ENCODE data around the gene IRF9. TPM values are rescaled to one million over a fixed set of nuclear protein-coding genes. Genes with fewer than 3 reads are reported as not detected.
A peak's percentile ranks its signal among the peaks of the same experiment; 100 is the strongest.

Gene IRF9
- total and polyA plus RNA-seq, 2 experiments from 2014 or later, result 8.2 to 8.4 TPM

DNA sequence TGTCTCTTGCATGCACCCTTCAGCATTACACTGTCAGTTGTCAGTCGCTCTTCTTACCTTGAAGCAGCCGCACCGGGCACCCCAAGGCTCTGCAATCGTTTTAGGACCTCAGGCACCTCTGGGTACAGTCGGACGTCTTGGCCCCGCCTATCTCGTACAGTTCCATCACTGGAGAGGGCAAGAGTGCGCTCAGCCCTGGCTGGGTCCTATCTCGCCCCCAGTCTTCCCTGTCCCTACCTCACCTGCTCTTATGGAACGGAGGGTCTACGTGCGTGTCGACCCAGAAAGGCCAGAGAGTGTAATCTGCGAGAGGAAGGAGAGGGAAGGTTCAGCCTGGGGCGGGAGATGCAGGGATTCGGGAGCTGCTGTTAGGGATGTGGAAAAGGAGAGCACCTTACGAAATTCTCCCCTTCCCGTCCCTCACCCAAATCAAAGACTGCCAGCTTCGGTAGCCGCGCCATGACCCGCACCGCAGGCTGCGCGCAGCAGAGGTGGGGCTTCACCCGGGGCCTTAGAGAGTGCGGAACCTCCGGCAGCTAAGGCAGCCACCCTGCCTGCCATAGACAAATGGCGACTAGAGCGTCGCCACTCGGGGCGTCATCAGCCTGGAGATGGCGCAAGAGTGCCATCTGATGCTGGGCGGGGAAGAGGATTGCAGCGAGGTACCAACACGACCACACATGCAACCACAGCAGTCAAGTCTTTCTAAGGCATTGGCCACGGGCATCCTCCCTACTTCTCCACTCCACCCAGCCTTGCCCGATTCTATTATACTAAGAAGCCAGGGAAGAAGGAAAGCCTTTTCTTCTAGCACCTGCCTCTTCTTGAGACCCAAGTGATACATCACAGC lies 54.7 kb downstream of the IRF9 start, which contains the start of gene MDP1 (continued):
- TF ChIP-seq EZH2phosphoT487 (IDR thresholded peaks at IDR 0.05; ENCODE audit: unreplicated experiment) (no peak), JUNB (IDR thresholded peaks at IDR 0.05; ENCODE audit: unreplicated experiment) (no peak), ETS1 (IDR thresholded peaks at IDR 0.05) (0 out of 2 replicates have a peak, but pooled peaks have one; percentile 22), CREB1 (CRISPR knock-in tag; IDR thresholded peaks at IDR 0.05; ENCODE audit: low read depth) (peak; percentile 96), ZNF331 (CRISPR knock-in tag; IDR thresholded peaks at IDR 0.05; ENCODE audit: low read depth) (no peak), CTCF (conservative IDR thresholded peaks at IDR 0.05; ENCODE audit: low read depth in 2 of 2) (peak; percentile 60 to 85)

Small RNA genes lying within 50 kb of the gene (microRNA-seq; reads per million reads assigned to microRNA genes)
- not detected for gene MIR7703

Small RNA genes lying within 50 kb of the gene (small RNA-seq; reads per million reads assigned to genes)
- gene AL136295.4 (ENCODE audit: low replicate concordance), result not detected
- not detected for gene CHMP4A (ENCODE audit: low replicate concordance)
- 0.10 reads per million for gene IPO4 (ENCODE audit: low replicate concordance)
- gene IRF9 (ENCODE audit: low replicate concordance), result not detected
- gene MDP1 (ENCODE audit: low replicate concordance), result not detected
- 0.80 reads per million, percentile 53 among the genes with 10 or more reads in this experiment for gene RNA5SP383 (ENCODE audit: low replicate concordance)

Other genes with a start within 250 kb of the IRF9 start
Only the 30 nearest of the 32 such genes appear.
- 6.2 and 6.7 TPM in 2 replicates for gene DHRS4L2, start 172.3 kb upstream of the IRF9 start, total RNA-seq (2014; rRNA removed; shearing (Covaris generic))
- gene DHRS4L2, start 172.3 kb upstream of the IRF9 start, polyA plus RNA-seq (2016; fragmentation: Nextera tagmentation; extraction: Ambion mirVana), result 12.9 and 14.3 TPM in 2 replicates
- 9.7 and 11.8 TPM in 2 replicates for gene CARMIL3, start 109.3 kb upstream of the IRF9 start, total RNA-seq (2014; rRNA removed; shearing (Covaris generic))
- gene CARMIL3, start 109.3 kb upstream of the IRF9 start, polyA plus RNA-seq (2016; fragmentation: Nextera tagmentation; extraction: Ambion mirVana), result 3.7 and 3.8 TPM in 2 replicates
- not detected in 2 replicates for gene CPNE6, start 89.7 kb upstream of the IRF9 start, total RNA-seq (2014; rRNA removed; shearing (Covaris generic))
- gene CPNE6, start 89.7 kb upstream of the IRF9 start, polyA plus RNA-seq (2016; fragmentation: Nextera tagmentation; extraction: Ambion mirVana), result 0.16 TPM in 1 of 2 replicates, not detected in the other
- gene PCK2, start 67.0 kb upstream of the IRF9 start, total RNA-seq (2014; rRNA removed; shearing (Covaris generic)), result 103 and 112 TPM in 2 replicates
- gene PCK2, start 67.0 kb upstream of the IRF9 start, polyA plus RNA-seq (2016; fragmentation: Nextera tagmentation; extraction: Ambion mirVana), result 53.5 and 57.9 TPM in 2 replicates
- gene DCAF11, start 46.5 kb upstream of the IRF9 start, total RNA-seq (2014; rRNA removed; shearing (Covaris generic)), result 78.7 and 93.2 TPM in 2 replicates
- 18.6 and 19.0 TPM in 2 replicates for gene DCAF11, start 46.5 kb upstream of the IRF9 start, polyA plus RNA-seq (2016; fragmentation: Nextera tagmentation; extraction: Ambion mirVana)
- 2.2 and 5.2 TPM in 2 replicates for gene NRL, start 46.3 kb upstream of the IRF9 start, total RNA-seq (2014; rRNA removed; shearing (Covaris generic))
- 1.4 and 1.8 TPM in 2 replicates for gene NRL, start 46.3 kb upstream of the IRF9 start, polyA plus RNA-seq (2016; fragmentation: Nextera tagmentation; extraction: Ambion mirVana)
- gene FITM1, start 30.6 kb upstream of the IRF9 start, total RNA-seq (2014; rRNA removed; shearing (Covaris generic)), result not detected in 2 replicates
- 0.53 and 0.57 TPM in 2 replicates for gene FITM1, start 30.6 kb upstream of the IRF9 start, polyA plus RNA-seq (2016; fragmentation: Nextera tagmentation; extraction: Ambion mirVana)
- gene PSME1, start 25.1 kb upstream of the IRF9 start, total RNA-seq (2014; rRNA removed; shearing (Covaris generic)), result 53.9 and 61.1 TPM in 2 replicates
- gene PSME1, start 25.1 kb upstream of the IRF9 start, polyA plus RNA-seq (2016; fragmentation: Nextera tagmentation; extraction: Ambion mirVana), result 215 and 220 TPM in 2 replicates
- 20.1 and 30.0 TPM in 2 replicates for gene EMC9, start 19.7 kb upstream of the IRF9 start, total RNA-seq (2014; rRNA removed; shearing (Covaris generic))
- gene EMC9, start 19.7 kb upstream of the IRF9 start, polyA plus RNA-seq (2016; fragmentation: Nextera tagmentation; extraction: Ambion mirVana), result 64.2 and 64.9 TPM in 2 replicates
- gene PSME2, start 14.7 kb upstream of the IRF9 start, total RNA-seq (2014; rRNA removed; shearing (Covaris generic)), result 54.0 and 59.9 TPM in 2 replicates
- 246 and 259 TPM in 2 replicates for gene PSME2, start 14.7 kb upstream of the IRF9 start, polyA plus RNA-seq (2016; fragmentation: Nextera tagmentation; extraction: Ambion mirVana)
- gene RNF31, start 13.8 kb upstream of the IRF9 start, total RNA-seq (2014; rRNA removed; shearing (Covaris generic)), result 54.8 and 86.4 TPM in 2 replicates
- gene RNF31, start 13.8 kb upstream of the IRF9 start, polyA plus RNA-seq (2016; fragmentation: Nextera tagmentation; extraction: Ambion mirVana), result 84.1 and 87.4 TPM in 2 replicates
- 23.6 and 25.7 TPM in 2 replicates for gene REC8, start 10.8 kb downstream of the IRF9 start, total RNA-seq (2014; rRNA removed; shearing (Covaris generic))
- 36.8 and 38.8 TPM in 2 replicates for gene REC8, start 10.8 kb downstream of the IRF9 start, polyA plus RNA-seq (2016; fragmentation: Nextera tagmentation; extraction: Ambion mirVana)
- 84.2 and 105 TPM in 2 replicates for gene IPO4, start 27.6 kb downstream of the IRF9 start, total RNA-seq (2014; rRNA removed; shearing (Covaris generic))
- 34.2 and 34.3 TPM in 2 replicates for gene IPO4, start 27.6 kb downstream of the IRF9 start, polyA plus RNA-seq (2016; fragmentation: Nextera tagmentation; extraction: Ambion mirVana)
- 25.6 and 27.5 TPM in 2 replicates for gene TM9SF1, start 34.2 kb downstream of the IRF9 start, total RNA-seq (2014; rRNA removed; shearing (Covaris generic))
- gene TM9SF1, start 34.2 kb downstream of the IRF9 start, polyA plus RNA-seq (2016; fragmentation: Nextera tagmentation; extraction: Ambion mirVana), result 10.7 and 12.6 TPM in 2 replicates
- 0.66 and 1.0 TPM in 2 replicates for gene TSSK4, start 44.4 kb downstream of the IRF9 start, total RNA-seq (2014; rRNA removed; shearing (Covaris generic))
- gene TSSK4, start 44.4 kb downstream of the IRF9 start, polyA plus RNA-seq (2016; fragmentation: Nextera tagmentation; extraction: Ambion mirVana), result 0.70 and 0.84 TPM in 2 replicates
- gene CHMP4A, start 52.2 kb downstream of the IRF9 start, total RNA-seq (2014; rRNA removed; shearing (Covaris generic)), result 10.6 and 19.3 TPM in 2 replicates
- 30.1 and 36.9 TPM in 2 replicates for gene CHMP4A, start 52.2 kb downstream of the IRF9 start, polyA plus RNA-seq (2016; fragmentation: Nextera tagmentation; extraction: Ambion mirVana)
- gene MDP1, start 54.8 kb downstream of the IRF9 start, total RNA-seq (2014; rRNA removed; shearing (Covaris generic)), result 9.6 and 9.8 TPM in 2 replicates
- gene MDP1, start 54.8 kb downstream of the IRF9 start, polyA plus RNA-seq (2016; fragmentation: Nextera tagmentation; extraction: Ambion mirVana), result 24.7 and 31.1 TPM in 2 replicates
- 130 and 172 TPM in 2 replicates for gene NEDD8, start 71.1 kb downstream of the IRF9 start, total RNA-seq (2014; rRNA removed; shearing (Covaris generic))
- 401 and 418 TPM in 2 replicates for gene NEDD8, start 71.1 kb downstream of the IRF9 start, polyA plus RNA-seq (2016; fragmentation: Nextera tagmentation; extraction: Ambion mirVana)
- gene GMPR2, start 71.7 kb downstream of the IRF9 start, total RNA-seq (2014; rRNA removed; shearing (Covaris generic)), result 60.6 and 67.0 TPM in 2 replicates
- 70.6 TPM in 2 replicates for gene GMPR2, start 71.7 kb downstream of the IRF9 start, polyA plus RNA-seq (2016; fragmentation: Nextera tagmentation; extraction: Ambion mirVana)
- 24.6 and 36.0 TPM in 2 replicates for gene TINF2, start 81.4 kb downstream of the IRF9 start, total RNA-seq (2014; rRNA removed; shearing (Covaris generic))
- 22.0 and 24.1 TPM in 2 replicates for gene TINF2, start 81.4 kb downstream of the IRF9 start, polyA plus RNA-seq (2016; fragmentation: Nextera tagmentation; extraction: Ambion mirVana)
- gene TGM1, start 101.9 kb downstream of the IRF9 start, total RNA-seq (2014; rRNA removed; shearing (Covaris generic)), result 0.39 and 0.63 TPM in 2 replicates
- 0.31 and 0.42 TPM in 2 replicates for gene TGM1, start 101.9 kb downstream of the IRF9 start, polyA plus RNA-seq (2016; fragmentation: Nextera tagmentation; extraction: Ambion mirVana)
- gene RABGGTA, start 110.3 kb downstream of the IRF9 start, total RNA-seq (2014; rRNA removed; shearing (Covaris generic)), result 18.8 and 20.7 TPM in 2 replicates
- gene RABGGTA, start 110.3 kb downstream of the IRF9 start, polyA plus RNA-seq (2016; fragmentation: Nextera tagmentation; extraction: Ambion mirVana), result 17.6 and 25.2 TPM in 2 replicates
- 15.4 and 22.7 TPM in 2 replicates for gene DHRS1, start 138.5 kb downstream of the IRF9 start, total RNA-seq (2014; rRNA removed; shearing (Covaris generic))
- 15.0 and 15.4 TPM in 2 replicates for gene DHRS1, start 138.5 kb downstream of the IRF9 start, polyA plus RNA-seq (2016; fragmentation: Nextera tagmentation; extraction: Ambion mirVana)
- 32.4 and 32.8 TPM in 2 replicates for gene NOP9, start 138.6 kb downstream of the IRF9 start, total RNA-seq (2014; rRNA removed; shearing (Covaris generic))
- gene NOP9, start 138.6 kb downstream of the IRF9 start, polyA plus RNA-seq (2016; fragmentation: Nextera tagmentation; extraction: Ambion mirVana), result 7.9 and 8.2 TPM in 2 replicates
- 4.6 and 8.9 TPM in 2 replicates for gene CIDEB, start 146.7 kb downstream of the IRF9 start, total RNA-seq (2014; rRNA removed; shearing (Covaris generic))
- gene CIDEB, start 146.7 kb downstream of the IRF9 start, polyA plus RNA-seq (2016; fragmentation: Nextera tagmentation; extraction: Ambion mirVana), result 3.4 and 5.0 TPM in 2 replicates
- gene LTB4R2, start 148.9 kb downstream of the IRF9 start, total RNA-seq (2014; rRNA removed; shearing (Covaris generic)), result 6.4 and 12.6 TPM in 2 replicates
- 0.40 and 0.47 TPM in 2 replicates for gene LTB4R2, start 148.9 kb downstream of the IRF9 start, polyA plus RNA-seq (2016; fragmentation: Nextera tagmentation; extraction: Ambion mirVana)
- 4.7 and 7.9 TPM in 2 replicates for gene LTB4R, start 150.2 kb downstream of the IRF9 start, total RNA-seq (2014; rRNA removed; shearing (Covaris generic))
- 2.1 TPM in 2 replicates for gene LTB4R, start 150.2 kb downstream of the IRF9 start, polyA plus RNA-seq (2016; fragmentation: Nextera tagmentation; extraction: Ambion mirVana)
- 0.10 and 1.5 TPM in 2 replicates for gene ADCY4, start 173.8 kb downstream of the IRF9 start, total RNA-seq (2014; rRNA removed; shearing (Covaris generic))
- 0.40 and 0.68 TPM in 2 replicates for gene ADCY4, start 173.8 kb downstream of the IRF9 start, polyA plus RNA-seq (2016; fragmentation: Nextera tagmentation; extraction: Ambion mirVana)
- 0.16 and 1.5 TPM in 2 replicates for gene RIPK3, start 178.7 kb downstream of the IRF9 start, total RNA-seq (2014; rRNA removed; shearing (Covaris generic))
- gene RIPK3, start 178.7 kb downstream of the IRF9 start, polyA plus RNA-seq (2016; fragmentation: Nextera tagmentation; extraction: Ambion mirVana), result 0.31 and 0.32 TPM in 2 replicates
- 20.7 and 26.6 TPM in 2 replicates for gene NFATC4, start 206.9 kb downstream of the IRF9 start, total RNA-seq (2014; rRNA removed; shearing (Covaris generic))
- gene NFATC4, start 206.9 kb downstream of the IRF9 start, polyA plus RNA-seq (2016; fragmentation: Nextera tagmentation; extraction: Ambion mirVana), result 16.7 and 20.9 TPM in 2 replicates

Measured in GM23338 (cell line).